HepG2 (cell line): ENCODE measurements around the gene CLEC14A.

Experiments used
- CCAR2 ChIP-seq: fragments of 200-400 bp; formaldehyde crosslinking; optimal IDR thresholded peaks from 2 replicates; pipeline ENCODE3; 2018; ENCODE audit warnings: low read depth, mild to moderate bottlenecking, low read length, moderate library complexity
- DRAP1 ChIP-seq: IDR thresholded peaks from 2 replicates; pipeline ENCODE4 v1.6.1; 2016; ENCODE audit warnings: missing genetic modification reagents, missing compliant biosample characterization

DNA sequence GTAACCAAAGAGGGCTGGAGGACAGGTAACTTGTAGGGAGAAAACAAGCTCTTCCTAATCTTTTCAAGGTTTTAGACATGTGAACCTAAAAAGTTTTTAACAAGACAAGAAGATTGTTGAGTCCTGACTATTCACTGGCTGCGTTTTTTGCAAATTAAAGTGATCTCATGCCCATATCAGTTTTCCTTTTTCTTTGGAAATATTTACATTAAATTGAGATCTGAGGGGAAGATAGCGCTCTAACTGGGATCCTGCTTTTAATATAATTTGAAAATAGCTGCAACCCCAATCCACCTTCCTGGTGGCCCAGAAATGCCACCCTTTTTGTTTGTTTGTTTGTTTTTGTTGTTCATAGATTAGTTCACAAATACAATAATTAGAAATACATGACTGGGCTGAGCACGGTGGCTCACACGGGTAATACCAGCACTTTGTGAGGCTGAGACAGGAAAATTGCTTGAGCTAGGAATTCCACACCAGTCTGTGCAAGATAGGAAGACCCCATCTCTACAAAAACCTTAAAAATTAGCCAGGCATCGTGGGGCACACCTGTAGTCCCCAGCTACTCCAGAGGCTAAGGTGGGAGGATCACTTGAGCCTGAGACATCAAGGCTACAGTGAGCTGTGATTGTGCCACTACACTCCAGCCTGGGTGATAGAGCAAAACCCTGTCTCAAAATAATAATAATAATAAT is 50.6 kb downstream of the CLEC14A start:
- TF ChIP-seq DRAP1, result no peak
- TF ChIP-seq CCAR2, result no peak
